HG03139 (cell line): Measurements from ENCODE around the gene PDXP.

Experiments used
- ATAC-seq: cut with Tn5 transposase; IDR thresholded peaks from one replicate; pipeline ENCODE4 v1.9.1; 2021; ENCODE audit not compliant: unreplicated experiment

The PDXP gene

DNA sequence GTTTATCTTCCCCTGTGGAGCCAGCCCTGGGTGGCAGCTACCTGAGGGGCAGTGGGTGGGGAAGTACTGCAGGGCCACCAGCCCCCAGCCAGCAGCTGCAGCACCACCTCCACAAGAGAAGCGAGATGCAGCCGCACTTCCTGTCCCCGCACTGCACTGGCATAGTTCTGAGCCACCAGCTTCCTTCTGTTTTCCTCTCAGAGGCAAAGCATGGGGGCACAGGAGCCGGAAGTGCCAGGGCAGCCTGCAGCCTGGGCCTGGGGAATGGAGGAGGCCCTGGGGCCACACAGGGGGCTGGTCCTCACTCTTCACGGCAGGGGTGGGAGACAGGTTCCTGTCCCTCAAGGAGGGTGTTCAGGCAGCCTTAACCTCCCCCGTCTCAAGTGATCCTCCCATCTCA, 31.0 kb upstream of the PDXP start:
- ATAC-seq: no peak

DNA sequence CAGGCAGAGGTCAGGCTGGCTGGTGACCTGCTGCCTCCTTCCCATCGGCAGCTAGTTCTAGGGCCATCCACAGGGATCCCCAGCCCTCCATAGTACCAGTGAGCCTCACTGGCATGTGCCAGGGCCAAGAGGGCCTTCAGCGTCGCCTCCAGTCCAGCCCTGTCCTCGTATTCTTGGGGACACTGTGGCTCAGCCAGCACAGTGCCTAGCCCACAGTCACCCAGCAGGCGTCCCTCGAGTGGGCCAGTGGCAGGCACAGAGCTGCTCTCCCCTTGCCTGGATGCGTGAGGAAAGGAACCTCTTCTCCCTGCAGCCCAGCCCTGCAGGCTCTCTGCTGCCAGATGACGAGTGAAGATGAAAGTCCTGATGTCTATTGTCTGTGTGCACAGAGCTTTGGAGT, 29.7 kb upstream of the PDXP start:
- ATAC-seq: no peak

DNA sequence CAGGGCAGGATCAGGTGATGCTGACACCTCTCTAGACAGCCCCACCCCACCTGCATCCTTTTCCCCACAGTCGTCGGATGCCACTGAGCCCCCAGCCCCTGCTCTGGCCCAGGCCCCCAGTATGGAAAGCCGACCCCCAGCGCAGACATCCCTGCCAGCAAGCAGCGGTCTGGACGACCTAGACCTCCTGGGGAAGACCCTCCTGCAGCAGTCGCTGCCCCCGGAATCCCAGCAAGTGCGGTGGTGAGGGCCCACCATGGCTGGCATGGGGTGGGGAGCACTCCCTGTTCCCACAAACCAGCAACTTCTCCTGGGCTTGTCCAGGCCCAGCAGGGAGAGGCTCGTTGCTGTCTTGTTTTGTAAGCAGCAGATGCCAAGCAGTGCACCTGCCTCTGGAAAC, 28.6 kb upstream of the PDXP start:
- ATAC-seq: no peak

DNA sequence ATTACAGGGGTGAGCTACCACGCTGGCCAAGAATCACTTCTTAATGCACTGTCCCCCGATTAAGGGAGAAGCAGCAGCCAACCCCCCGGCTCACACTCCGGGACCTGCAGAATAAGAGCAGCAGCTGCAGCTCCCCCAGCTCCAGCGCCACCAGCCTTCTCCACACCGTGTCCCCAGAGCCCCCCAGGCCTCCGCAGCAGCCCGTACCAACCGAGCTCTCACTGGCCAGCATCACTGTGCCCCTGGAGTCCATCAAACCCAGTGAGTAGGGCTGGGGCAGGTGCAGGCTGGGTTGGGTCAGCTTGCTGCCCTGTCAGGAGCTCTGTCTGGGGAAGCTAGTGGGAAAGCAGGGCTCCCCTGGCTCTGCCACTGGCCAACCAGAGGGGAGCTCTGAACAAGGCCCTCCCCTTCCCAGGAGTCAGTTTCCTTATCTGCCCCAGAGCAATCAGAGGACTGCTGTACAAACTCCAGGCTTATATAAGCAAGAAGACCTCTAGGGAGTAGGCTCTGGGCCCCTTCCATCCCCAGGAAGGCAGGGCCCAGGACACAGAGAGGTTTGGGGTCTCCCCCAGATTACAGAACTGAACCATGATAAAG, 27.6 kb upstream of the PDXP start:
- ATAC-seq: no peak

DNA sequence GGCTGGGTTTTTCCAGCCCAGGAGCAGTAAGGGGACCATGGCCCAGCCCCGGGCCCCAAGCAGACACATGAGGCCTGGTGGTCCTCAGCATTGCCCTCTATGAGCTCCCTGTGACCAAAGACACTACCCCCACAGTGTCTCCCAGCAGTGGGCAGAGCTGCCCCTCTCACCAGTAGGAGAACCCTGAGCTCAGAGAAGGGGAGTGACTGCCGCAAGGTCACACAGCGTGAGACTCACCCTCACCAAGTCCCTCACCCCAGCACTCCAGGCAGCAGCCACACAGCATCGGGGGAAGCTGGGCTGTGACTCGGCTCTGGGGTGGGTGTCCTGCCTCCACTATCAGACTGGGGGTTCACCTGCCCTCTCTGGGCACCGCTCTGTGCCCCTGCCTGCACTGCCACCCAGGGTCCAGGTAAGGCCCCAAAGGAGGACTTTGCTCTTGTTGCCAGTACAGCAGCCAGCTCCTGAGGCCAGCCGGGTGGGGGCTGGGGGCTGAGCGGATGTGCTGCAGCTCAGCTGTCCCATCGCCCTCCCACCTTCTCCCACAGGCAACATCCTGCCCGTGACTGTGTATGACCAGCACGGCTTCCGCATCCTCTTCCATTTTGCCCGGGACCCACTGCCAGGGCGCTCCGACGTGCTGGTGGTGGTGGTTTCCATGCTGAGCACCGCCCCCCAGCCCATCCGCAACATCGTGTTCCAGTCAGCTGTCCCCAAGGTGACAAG, 26.9 kb upstream of the PDXP start:
- ATAC-seq: no peak

DNA sequence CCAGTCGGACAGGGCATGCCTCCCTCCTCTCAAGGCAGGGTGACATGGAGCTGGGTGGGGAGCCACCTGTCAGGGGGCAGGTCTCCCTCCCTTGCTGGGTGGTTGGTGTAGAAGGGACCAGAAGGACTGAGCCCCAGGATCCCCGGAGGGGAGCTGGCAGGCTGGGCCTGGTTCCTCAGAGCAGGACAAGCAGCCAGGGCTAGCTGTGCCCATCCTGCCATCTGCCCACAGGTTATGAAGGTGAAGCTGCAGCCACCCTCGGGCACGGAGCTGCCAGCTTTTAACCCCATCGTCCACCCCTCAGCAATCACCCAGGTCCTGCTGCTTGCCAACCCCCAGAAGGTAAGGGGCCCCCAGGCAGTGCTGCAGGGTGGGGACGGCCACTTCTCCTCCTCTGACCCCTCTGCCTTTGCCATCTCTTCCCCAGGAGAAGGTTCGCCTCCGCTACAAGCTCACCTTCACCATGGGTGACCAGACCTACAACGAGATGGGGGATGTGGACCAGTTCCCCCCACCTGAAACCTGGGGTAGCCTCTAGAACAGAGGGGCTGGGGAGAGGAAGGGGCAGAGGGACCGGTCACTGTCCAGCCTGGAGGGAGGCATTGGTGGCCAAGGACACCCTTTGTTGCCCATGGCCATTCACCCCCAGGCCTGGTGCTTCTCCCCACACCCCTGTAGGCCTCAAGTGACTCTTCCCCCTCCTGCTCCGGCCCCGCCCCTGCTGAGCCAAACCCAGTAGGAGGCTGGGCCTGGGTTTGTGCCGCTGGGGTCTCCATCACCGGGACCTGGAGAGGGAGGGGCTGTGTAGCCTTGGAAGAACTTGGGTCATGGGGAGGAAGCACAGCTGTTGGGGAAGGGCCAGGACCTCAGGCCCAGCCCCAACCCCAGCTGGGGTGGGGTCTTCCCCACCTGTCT, 26.1 kb upstream of the PDXP start:
- peak; percentile 14 for ATAC-seq

DNA sequence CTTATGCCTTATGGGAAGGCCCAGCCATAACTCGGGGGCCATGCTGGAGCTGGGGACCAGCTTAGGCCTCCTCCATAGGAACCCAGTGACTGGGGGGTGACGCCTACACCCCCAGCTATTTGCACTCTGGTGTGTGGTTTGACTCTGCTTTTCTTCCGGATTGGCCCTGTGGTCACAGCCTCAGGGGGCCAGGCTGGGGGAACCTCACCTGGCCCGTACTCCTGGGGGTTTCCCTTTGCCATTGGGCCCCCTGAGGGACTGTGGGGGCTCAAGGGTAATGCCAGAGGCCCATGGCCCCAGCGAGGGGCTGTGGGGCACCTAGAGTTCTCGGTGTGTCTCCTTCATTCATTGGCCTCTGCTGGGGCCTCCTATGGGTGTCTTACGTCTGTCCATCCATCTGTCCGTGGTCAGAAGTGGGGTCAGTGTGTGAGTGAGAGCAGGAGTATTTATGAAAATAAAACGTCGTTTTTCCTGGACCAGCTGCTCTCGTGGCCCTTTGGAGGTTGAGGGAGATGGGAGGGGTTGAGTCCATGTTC, 25.4 kb upstream of the PDXP start:
- peak; percentile 41 for ATAC-seq

DNA sequence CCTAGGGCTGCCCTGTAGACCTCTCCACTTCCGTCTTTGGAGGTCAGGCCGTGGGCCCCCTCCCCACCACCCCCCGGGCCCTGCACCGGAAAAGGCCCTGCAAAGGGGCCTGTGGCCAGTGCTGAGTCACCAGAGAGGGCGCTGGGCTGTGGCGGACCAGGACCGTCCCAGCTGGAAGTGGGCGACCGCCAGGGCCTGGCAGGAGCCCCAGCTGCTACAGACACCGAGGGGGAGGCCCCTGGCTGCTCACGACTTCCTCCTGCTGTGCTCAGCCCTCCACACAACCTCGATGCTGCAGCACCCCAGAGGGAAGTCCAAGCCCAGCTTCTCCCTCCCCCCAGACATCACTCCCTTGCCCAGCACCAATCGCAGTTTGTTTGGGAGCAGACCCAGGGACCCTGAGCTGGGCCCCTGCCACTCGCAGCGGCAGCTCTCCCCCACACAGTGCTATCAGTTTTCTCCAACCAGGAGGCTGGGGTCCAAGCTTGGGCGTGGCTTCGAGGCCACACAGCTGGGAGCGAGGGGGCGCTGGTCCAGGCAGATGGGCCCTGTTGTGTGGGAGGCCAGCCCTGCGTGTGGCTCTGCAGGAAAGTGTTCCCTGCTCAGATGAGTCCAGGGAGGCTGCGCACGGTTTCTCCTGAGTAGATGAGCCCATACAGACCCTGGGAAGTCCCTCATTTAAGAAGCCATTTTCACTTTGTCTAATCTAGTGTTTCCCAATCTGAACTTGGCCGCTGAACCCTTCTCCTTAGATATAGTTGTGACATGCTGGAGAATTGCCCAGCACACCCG, 24.7 kb upstream of the PDXP start:
- peak; percentile 38 for ATAC-seq

DNA sequence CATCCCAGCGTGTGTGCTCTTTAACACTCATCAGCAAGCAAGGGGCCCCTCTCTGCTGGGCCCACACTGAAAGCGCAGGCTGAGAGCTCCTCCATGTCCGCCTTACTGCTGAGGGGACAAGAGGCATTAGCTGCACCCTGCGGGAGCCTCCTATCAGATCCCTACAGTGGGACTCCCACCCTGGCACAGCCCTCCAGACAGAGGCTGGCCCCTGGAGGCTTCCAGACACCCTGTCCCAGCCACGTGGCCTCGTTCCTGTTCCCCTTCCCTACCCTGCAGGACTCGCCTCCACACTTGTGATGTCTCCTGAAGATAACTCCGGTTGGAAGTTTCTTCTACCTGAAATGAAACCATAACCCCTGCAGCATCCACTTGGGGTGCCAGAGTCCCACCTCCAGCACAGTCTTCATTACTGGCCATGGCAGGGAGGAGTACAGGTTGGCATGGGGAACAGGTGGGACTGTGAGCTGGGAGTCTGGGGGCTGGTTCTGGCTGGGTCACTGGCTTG, 24.1 kb upstream of the PDXP start:
- no peak for ATAC-seq

DNA sequence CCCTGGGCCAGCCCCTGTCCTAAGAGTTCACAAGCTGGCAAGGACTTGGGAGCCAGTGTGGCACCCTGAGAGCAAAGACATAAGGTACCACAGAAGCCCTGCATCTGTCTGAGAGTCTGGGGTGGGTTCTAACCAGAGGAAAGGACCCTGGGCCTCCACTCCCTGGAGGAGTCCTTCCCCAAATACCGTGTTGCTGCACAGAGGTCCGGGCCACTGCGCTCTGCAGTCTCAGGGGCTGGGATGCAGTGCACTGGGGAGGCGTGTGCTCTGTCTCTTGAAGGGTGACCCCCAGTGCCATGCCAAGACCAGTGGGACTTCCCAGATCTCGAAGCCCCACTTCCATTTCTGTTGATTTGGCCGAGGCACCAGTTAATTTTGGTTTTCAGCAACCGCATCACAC, 23.4 kb upstream of the PDXP start:
- no peak for ATAC-seq

DNA sequence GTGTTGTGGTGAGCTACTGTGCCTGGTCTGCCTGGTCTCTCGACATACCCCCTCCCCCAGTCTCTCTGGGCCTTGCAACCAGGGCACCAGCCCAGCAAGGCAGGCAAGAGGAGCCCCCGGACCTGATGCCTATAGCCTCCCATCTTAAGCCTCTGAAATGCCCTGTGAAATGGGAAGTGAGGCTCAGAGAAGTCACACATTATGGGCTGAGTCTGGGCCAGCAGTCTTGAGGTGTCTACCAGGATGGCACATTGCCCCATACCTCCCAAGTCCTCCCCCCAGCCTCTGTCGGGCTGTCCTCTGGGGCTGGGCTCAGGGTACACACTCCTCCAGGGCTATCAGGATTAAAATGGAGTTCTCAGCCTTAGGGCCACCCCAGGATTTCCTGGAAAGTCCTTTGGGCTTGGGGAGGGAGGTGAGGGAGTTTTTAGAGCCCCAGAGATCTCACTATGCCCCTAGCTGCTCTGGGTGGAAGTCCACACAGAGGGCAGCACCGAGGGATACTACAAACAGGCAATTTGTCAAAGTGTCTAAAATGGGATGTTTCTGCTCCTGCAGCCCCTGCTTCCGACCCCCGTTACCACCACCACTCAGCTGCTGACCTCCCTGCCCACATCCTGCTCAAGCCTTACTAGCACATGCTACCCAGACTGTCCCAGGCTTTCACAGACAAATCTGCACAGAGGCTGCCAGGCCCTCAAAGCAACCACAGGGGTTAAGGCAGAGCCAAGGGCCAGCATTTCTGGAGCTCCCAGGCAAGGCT, 22.2 kb upstream of the PDXP start:
- ATAC-seq: no peak

DNA sequence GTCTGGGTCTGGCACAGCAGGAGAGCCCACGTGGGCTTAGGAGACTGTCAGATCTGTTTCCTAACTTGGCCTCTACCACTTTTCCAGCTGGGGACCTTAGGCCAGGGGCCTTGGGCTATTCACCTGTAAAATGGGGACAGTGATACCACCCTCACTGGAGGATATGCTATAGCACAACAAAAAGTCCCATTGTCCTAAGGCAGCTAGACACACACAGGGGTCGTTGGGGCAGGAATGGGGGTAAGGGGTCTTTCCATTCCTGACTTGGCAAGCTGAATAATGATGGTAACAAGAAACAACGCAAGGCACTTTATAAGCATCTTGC, 21.6 kb upstream of the PDXP start:
- no peak for ATAC-seq

DNA sequence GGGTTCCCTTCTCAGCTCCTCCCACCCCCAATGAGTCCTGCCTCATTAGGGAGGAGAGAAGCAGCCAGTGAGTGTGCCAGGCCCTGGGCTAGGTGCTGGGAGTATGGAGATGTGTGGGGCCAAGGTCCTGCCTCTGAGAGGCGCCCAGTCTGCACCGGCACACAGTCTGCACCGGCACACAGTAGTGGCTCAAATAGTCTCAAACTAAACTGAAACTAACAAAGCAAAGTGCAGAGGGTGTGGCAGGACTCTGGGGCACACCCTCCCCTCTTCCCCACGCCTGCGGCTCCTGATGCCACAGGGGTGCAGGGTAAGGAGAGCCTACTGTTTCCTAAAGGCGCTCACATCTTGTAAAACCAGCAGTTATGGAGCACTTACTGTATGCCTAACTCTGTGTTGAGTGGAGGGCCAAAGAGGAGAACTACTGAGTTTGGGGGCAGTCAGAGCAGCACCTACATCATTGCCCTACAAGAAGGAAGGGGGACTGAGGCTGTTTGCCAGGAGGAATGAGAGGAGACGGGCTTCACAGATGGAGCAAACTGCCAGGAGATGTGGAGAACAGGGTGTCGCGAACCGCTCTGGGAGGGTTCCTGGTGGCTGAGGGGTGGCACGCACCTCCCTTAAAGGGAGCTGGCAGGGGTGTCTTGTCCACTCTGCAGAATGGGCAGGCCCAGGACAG, 20.0 kb upstream of the PDXP start:
- no peak for ATAC-seq

DNA sequence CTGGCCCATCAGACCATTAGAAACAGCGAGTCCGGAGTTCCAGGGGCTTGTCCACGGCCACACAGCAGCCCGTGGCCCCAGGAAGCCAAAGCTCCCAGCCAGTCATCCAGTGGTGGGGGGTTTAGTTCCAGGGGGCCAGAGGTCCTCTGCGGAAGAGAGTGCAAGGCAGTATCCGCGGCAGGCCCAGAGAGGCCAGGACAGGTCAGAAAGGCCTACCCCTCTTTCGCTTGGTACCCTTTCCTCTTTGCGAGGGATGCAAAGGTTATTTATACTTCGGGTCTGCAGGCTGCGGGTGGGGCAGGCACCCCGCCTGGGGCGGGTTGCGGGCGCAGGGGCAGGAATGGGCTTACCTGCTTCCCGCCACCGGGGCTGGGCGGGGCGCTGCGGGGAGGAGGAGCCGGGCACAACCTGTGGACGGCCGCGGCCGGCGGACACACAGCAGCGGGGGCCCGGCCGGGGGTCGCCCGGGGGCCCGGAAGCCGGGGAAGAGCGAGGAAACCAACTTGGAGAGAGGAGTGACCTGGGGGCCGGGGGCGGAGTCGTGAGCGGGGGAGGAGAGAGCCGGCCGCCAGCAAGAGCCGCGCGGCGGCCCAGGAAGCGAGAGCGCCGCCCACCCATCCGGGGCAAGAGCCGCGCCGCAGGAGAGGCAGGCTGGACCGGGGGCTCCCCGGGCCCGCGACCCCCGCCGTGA, 19.3 kb upstream of the PDXP start, which contains the start of gene SH3BP1:
SH3BP1 (plus strand) TSS at position 600 of the 691 bp plus-strand sequence. CDS start 119 bp downstream, outside the sequence.
- ATAC-seq: no peak

DNA sequence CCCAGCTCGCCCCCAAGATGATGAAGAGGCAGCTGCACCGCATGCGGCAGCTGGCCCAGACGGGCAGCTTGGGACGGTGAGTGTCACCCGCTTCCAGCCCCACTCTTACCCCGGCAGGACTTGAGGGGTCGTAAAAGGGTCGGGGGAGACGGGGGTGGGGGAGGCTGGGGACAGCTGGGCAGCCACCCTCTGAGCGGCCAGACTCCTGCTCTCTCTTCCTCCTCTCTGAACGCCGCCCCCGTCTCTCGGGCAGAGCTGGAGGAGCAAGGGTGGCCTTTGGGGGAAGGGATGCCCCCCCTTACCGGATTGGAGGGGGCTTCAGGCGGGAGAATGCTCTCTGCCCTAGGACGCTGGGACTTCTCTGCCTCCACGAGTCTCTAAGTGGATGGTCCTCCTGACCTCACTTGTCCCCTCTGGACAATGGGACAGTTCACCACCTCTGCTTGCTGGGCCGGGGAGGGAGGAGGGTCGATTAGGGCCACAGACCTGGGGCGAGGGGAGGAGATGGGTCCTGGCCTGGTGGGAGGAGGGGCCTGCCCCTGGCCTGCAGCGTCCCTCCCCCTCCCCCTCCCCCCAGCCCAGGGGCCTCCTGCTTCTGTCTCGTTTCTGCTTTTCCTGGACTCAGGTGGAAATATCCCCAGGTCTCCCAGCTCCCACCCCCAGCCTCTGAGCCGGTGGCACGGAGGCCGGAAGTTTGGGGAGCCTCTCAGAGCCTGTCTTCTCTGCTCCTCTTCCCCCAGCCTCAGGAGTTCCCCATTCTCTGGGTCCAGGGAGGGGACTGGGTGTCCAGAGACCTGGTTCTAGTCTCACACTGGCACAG, 18.5 kb upstream of the PDXP start:
- ATAC-seq: no peak

DNA sequence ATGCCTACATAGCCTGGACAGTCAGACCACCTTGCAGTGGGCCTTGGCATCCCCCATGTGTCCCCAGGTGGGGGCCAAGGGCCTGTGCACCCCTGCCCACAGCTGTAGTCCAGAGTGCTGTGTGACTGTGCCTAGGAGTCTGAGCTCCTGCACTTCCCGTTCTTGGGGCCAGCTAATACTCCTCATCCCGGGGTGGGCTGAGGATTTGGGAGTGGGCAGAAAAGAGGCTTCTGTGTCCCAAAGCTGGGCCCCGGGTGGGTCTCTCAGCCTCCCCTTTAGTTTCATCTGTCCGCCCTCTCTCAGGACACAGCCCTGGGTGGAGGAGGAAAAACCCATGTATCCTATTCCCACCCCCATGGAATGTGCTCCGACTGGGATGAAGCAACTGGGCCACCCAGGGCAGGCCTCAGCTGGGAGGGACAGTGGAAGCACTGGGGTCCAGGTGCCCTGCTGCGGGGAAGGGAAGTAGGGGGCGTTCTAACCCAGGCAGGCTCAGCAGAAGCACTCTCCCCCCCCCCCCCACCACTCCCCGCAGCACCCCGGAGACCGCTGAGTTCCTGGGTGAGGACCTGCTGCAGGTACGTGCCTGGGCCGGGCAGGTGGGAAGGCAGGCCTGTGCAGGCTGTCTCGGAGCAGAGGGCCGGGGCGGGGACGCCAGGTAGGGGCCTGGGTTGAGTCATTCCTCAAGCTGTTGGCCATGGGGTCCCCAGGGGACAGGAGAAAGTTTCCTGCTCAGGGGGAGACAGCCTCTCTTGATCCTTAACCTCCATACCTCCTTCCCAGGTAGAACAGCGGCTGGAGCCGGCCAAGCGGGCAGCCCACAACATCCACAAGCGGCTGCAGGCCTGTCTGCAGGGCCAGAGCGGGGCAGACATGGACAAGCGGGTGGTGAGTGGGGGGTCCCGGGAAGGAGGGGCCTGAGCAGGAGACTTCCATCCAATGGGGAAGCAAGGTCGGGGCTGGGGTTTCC, 17.6 kb upstream of the PDXP start:
- no peak for ATAC-seq

DNA sequence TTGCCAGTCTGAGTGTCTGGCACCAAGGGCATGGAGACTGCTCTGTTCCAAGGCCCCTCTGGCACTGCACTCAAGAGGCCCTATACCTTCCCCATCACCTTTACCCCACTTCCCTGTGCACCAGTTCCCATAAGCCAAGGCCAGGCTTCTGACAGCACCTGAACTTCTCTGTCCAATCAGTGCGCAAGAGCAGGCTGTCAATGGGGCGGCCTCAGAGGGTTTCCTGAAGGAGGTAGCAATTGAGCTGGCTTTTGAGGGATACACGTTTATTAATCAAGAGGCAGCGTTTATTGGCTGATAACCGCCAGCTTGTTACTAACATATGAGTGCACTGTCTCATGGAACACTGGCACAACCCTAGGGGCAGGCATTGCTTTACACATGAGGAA, 17.0 kb upstream of the PDXP start:
- no peak for ATAC-seq
